HG03103 (cell line): ENCODE data around the gene LRRC4C.

Experiments used
- ATAC-seq: cut with Tn5 transposase; IDR thresholded peaks from one replicate; pipeline ENCODE4 v1.9.1; 2021; ENCODE audit warnings: low read depth; ENCODE audit not compliant: unreplicated experiment

The LRRC4C gene

GRCh38 chr11:41459465-41460401 is at the start of gene LRRC4C:
Gene LRRC4C, minus strand, starts transcription at chr11:41459652.
- no peak for ATAC-seq

GRCh38 chr11:41508121-41508520 is 48.7 kb upstream of the LRRC4C start:
- ATAC-seq, result no peak

GRCh38 chr11:41499429-41499828 is 40.0 kb upstream of the LRRC4C start:
- ATAC-seq, result no peak

- no peak for ATAC-seq
Measured at GRCh38 chr11:41498726-41499125, 39.3 kb upstream of the LRRC4C start.

GRCh38 chr11:41497974-41498373 is 38.5 kb upstream of the LRRC4C start:
- ATAC-seq, result no peak

GRCh38 chr11:41494716-41495115 is 35.3 kb upstream of the LRRC4C start:
- ATAC-seq, result no peak

- ATAC-seq, result no peak
Measured at GRCh38 chr11:41486424-41486823, 27.0 kb upstream of the LRRC4C start.

GRCh38 chr11:41483956-41484355 is 24.5 kb upstream of the LRRC4C start:
- no peak for ATAC-seq

- no peak for ATAC-seq
Measured at GRCh38 chr11:41479179-41479578, 19.7 kb upstream of the LRRC4C start.

- no peak for ATAC-seq
Measured at GRCh38 chr11:41461057-41461681, 1.7 kb upstream of the LRRC4C start.

- ATAC-seq, result no peak
Measured at GRCh38 chr11:41458641-41459040, 811 bp downstream of the LRRC4C start.

- no peak for ATAC-seq
Measured at GRCh38 chr11:41458154-41458553, 1.3 kb downstream of the LRRC4C start.

GRCh38 chr11:41457216-41458014 is 2.0 kb downstream of the LRRC4C start:
- no peak for ATAC-seq

GRCh38 chr11:41456269-41456668 is 3.2 kb downstream of the LRRC4C start:
- no peak for ATAC-seq

- no peak for ATAC-seq
Measured at GRCh38 chr11:41451011-41451410, 8.4 kb downstream of the LRRC4C start.

- ATAC-seq, result no peak
Measured at GRCh38 chr11:41449483-41450050, 9.9 kb downstream of the LRRC4C start.

GRCh38 chr11:41446566-41446965 is 12.9 kb downstream of the LRRC4C start:
- no peak for ATAC-seq

GRCh38 chr11:41446107-41446506 is 13.3 kb downstream of the LRRC4C start:
- no peak for ATAC-seq

GRCh38 chr11:41437006-41437490 is 22.4 kb downstream of the LRRC4C start:
- no peak for ATAC-seq

- ATAC-seq, result no peak
Measured at GRCh38 chr11:41435531-41435930, 23.9 kb downstream of the LRRC4C start.

GRCh38 chr11:41431784-41432183 is 27.7 kb downstream of the LRRC4C start:
- ATAC-seq, result no peak
